Measurements from ENCODE around the gene KCTD15. TPM values are rescaled to one million over a fixed set of nuclear protein-coding genes. Genes with fewer than 3 reads are reported as not detected.

KCTD15 gene
- total and polyA plus RNA-seq, 10 of the 15 experiments (the other 5 are each of a cell fraction or from before 2014, with no cell fraction given), result not detected

GRCh38 chr19:33828266-33829075 is 31.8 kb downstream of the KCTD15 start (continued):
- TF ChIP-seq E4F1 (IDR thresholded peaks at IDR 0.05; ENCODE audit: borderline replicate concordance, partially characterized antibody) (no peak), EP300 (IDR thresholded peaks at IDR 0.05; ENCODE audit: borderline replicate concordance in 1 of 2, control insufficient read depth in 1 of 2, low read depth in 2 of 2, low read length in 2 of 2) (no peak), RB1 (IDR thresholded peaks at IDR 0.05; ENCODE audit: borderline replicate concordance) (no peak), MTA2 (IDR thresholded peaks at IDR 0.05; ENCODE audit: low read depth) (no peak)

- SMC1A ChIA-PET (ENCODE audit: uncharacterized antibody, unreplicated experiment), result no interaction called here
- FAIRE-seq, result no peak
- Histone ChIP-seq H3K4me2 (ENCODE audit: control insufficient read depth, insufficient read depth) (no peak overlapping the region), H4K20me1 (ENCODE audit: control insufficient read depth, insufficient read depth) (no peaks in the 10 kb centered on the region), H3K27me3 (replicated peaks in 1 of 2; ENCODE audit: control insufficient read depth in 2 of 2, insufficient read depth in 2 of 2, low read length in 1 of 2) (no peaks in the 10 kb centered on the region), H3K79me2 (ENCODE audit: control insufficient read depth, insufficient read depth, low read length) (no peaks in the 10 kb centered on the region), H3K9ac (ENCODE audit: control insufficient read depth, insufficient read depth, low read length) (no peak overlapping the region), H3K4me1 (ENCODE audit: control insufficient read depth, insufficient read depth, low read length) (no peaks in the 10 kb centered on the region), H3K9me3 (replicated peaks; ENCODE audit: control insufficient read depth, insufficient read depth, low read length) (no peaks in the 10 kb centered on the region), H3K4me3 (no peak overlapping the region), H3K36me3 (ENCODE audit: control insufficient read depth in 2 of 2, insufficient read depth in 2 of 2, low read length in 1 of 2) (no peaks in the 10 kb centered on the region), H3K27ac (ENCODE audit: control insufficient read depth, insufficient read depth) (no peak overlapping the region), H2AFZ (ENCODE audit: control insufficient read depth, low read depth, low read length) (no peak overlapping the region)
- in situ Hi-C loops (cut with MboI), result no loop called here
- no peak; the same call in 2 of the 3 replicates for ATAC-seq
- TF ChIP-seq EZH2 (IDR thresholded peaks at IDR 0.05; ENCODE audit: borderline replicate concordance, control insufficient read depth, low read depth, low read length) (no peak), NRF1 (conservative IDR thresholded peaks at IDR 0.05; ENCODE audit: low read depth, low read length) (no peak), MEF2B (IDR thresholded peaks at IDR 0.05; ENCODE audit: partially characterized antibody, poor library complexity, severe bottlenecking) (no peak), ESRRA (IDR thresholded peaks at IDR 0.05; ENCODE audit: low read length) (no peak), MEF2A (IDR thresholded peaks at IDR 0.05; ENCODE audit: insufficient read depth, low read depth, low read length) (no peak), BCL11A (IDR thresholded peaks at IDR 0.05; ENCODE audit: low read depth, low read length) (no peak), PKNOX1 (IDR thresholded peaks at IDR 0.05) (no peak), HDGF (IDR thresholded peaks at IDR 0.05) (no peak), NR2C2 (IDR thresholded peaks at IDR 0.05; ENCODE audit: borderline replicate concordance, control insufficient read depth, insufficient read length, low read depth) (no peak), NR2F1 (conservative IDR thresholded peaks at IDR 0.05) (no peak), MXI1 (IDR thresholded peaks at IDR 0.05; ENCODE audit: low read depth, low read length) (no peak)
- WGBS (ENCODE audit: insufficient coverage, insufficient replicate concordance, low lambda C conversion rate, missing lambda C conversion rate), result 20% methylated on average over 3 of the region's 3 CpGs
- BruUV-seq (replicated peaks), result no TSS peak
- POLR2A ChIA-PET, result no interaction called here
- CTCF ChIA-PET, result no interaction called here
- RAD21 ChIA-PET (ENCODE audit: unreplicated experiment), result no interaction called here
- intact Hi-C loops (cut with micrococcal nuclease; ENCODE audit: unreplicated experiment), result no loop called here
- DNase-seq (ENCODE audit: low read depth, low spot score), result no peak
Measured at GRCh38 chr19:33830264-33830663, 33.6 kb downstream of the KCTD15 start.

Measured in GM12878 (cell line).